ENCODE measurements around the gene VTI1A.

The VTI1A gene

GRCh38 chr10:112639298-112639697 is 192.3 kb downstream of the VTI1A start:
- no peak for DNase-seq (ENCODE audit: low read depth)

GRCh38 chr10:112640638-112641037 is 193.6 kb downstream of the VTI1A start:
- DNase-seq (ENCODE audit: low read depth) = no peak

- no peak for DNase-seq (ENCODE audit: low read depth)
Measured at GRCh38 chr10:112643600-112644264, 196.7 kb downstream of the VTI1A start.

GRCh38 chr10:112644265-112644645 is 197.2 kb downstream of the VTI1A start:
- no peak for DNase-seq (ENCODE audit: low read depth)

- DNase-seq (ENCODE audit: low read depth) = no peak
Measured at GRCh38 chr10:112649006-112649821, 202.2 kb downstream of the VTI1A start.

GRCh38 chr10:112649822-112650152 is 202.8 kb downstream of the VTI1A start:
- DNase-seq (ENCODE audit: low read depth) = no peak

- DNase-seq (ENCODE audit: low read depth) = no peak
Measured at GRCh38 chr10:112650588-112651030, 203.6 kb downstream of the VTI1A start.

- DNase-seq (ENCODE audit: low read depth) = no peak
Measured at GRCh38 chr10:112653215-112653614, 206.2 kb downstream of the VTI1A start.

- DNase-seq (ENCODE audit: low read depth) = no peak
Measured at GRCh38 chr10:112653851-112654250, 206.8 kb downstream of the VTI1A start.

GRCh38 chr10:112654794-112655193 is 207.8 kb downstream of the VTI1A start:
- DNase-seq (ENCODE audit: low read depth) = no peak

- DNase-seq (ENCODE audit: low read depth) = no peak
Measured at GRCh38 chr10:112655722-112656121, 208.7 kb downstream of the VTI1A start.

GRCh38 chr10:112658465-112658864 is 211.4 kb downstream of the VTI1A start:
- DNase-seq (ENCODE audit: low read depth) = no peak

GRCh38 chr10:112658900-112659638 is 212.1 kb downstream of the VTI1A start:
- no peak for DNase-seq (ENCODE audit: low read depth)

GRCh38 chr10:112663234-112664125 is 216.5 kb downstream of the VTI1A start:
- no peak for DNase-seq (ENCODE audit: low read depth)

- DNase-seq (ENCODE audit: low read depth) = no peak
Measured at GRCh38 chr10:112666094-112666493, 219.1 kb downstream of the VTI1A start.

GRCh38 chr10:112669989-112670388 is 223.0 kb downstream of the VTI1A start:
- no peak for DNase-seq (ENCODE audit: low read depth)

GRCh38 chr10:112671743-112672142 is 224.7 kb downstream of the VTI1A start:
- no peak for DNase-seq (ENCODE audit: low read depth)

GRCh38 chr10:112672706-112673105 is 225.7 kb downstream of the VTI1A start:
- DNase-seq (ENCODE audit: low read depth) = no peak

GRCh38 chr10:112675560-112676083 is 228.6 kb downstream of the VTI1A start:
- DNase-seq (ENCODE audit: low read depth) = no peak

GRCh38 chr10:112677689-112678088 is 230.7 kb downstream of the VTI1A start:
- no peak for DNase-seq (ENCODE audit: low read depth)

GRCh38 chr10:112678581-112678980 is 231.6 kb downstream of the VTI1A start:
- DNase-seq (ENCODE audit: low read depth) = no peak

- DNase-seq (ENCODE audit: low read depth) = no peak
Measured at GRCh38 chr10:112678987-112679386, 232.0 kb downstream of the VTI1A start.
